GDM1 (cell line): Measurements from ENCODE around the gene MDM2.
"Not testable (repeated sequence)": the region's sequence is repeated elsewhere in the genome, so short reads cannot be mapped to it uniquely, and the experiment has no call there.

Experiments used
- DNase-seq: peaks from one replicate; lab custom pipeline; 2025; lab: John Stamatoyannopoulos, UW

MDM2 gene

DNA sequence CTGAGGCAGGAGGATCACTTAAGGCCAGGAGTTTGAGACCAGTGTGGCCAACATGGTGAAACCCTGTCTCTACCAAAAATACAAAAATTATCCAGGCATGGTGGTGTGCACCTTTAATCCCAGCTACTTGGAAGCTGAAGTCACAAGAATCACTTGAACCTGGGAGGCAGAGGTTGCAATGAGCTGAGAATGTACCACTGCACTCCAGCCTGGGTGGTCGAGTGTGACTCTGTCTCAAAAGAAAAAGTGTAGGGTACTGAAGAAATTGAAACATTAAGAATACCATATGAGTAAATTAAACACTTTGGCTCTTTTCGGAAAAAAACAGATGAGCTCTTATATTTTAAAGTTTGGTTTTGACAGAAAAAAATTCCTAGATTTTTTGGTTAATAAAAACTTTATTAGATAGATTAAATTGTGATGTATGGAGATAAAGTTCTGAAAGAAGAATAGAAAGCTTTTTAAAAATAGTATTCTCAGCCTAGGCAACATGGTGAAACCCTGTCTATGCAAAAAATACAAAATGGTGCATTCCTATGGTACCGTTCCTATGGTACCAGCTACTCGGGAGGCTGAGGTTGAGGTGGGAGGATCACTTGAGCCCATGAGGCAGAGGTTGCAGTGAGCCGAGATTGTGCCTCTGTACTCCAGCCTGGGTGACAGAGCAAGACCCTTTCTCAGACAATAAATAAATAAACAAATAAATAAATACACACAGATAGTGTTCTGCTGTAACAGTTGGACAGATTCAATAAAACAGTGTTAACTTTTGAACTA is 20.1 kb downstream of the MDM2 start:
- DNase-seq: no peak

DNA sequence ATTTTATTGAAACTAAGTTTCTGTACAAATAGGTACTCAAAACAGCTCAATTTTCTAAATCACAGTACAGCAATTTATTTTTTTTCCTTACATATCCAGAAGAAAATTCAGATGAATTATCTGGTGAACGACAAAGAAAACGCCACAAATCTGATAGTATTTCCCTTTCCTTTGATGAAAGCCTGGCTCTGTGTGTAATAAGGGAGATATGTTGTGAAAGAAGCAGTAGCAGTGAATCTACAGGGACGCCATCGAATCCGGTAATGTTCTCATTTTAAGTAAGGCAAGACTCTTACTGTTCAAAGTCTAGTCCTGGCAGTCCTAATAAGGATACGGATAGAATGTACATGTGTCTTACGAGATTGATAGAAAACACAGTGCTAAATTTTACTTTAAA is 20.7 kb downstream of the MDM2 start:
- DNase-seq: no peak

DNA sequence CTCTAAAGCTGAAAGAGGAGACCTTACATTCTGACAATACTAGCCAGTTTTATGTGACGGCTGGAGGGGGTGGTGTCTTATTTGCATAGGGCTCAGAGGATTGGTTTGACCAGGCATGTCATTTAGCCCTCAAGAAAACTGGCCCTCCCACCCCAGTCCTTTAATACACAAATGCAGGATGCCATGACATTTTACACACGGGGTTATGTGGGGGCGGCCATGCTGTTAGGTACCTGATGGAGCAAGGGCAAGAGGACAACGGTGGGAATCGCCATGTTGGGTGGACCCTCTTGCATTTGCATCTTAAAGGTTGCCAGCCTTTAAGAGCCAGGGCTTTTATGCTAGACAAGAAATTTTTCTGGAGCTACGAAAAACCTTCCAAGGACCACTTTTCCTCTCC is 23.3 kb downstream of the MDM2 start:
- no peak for DNase-seq

DNA sequence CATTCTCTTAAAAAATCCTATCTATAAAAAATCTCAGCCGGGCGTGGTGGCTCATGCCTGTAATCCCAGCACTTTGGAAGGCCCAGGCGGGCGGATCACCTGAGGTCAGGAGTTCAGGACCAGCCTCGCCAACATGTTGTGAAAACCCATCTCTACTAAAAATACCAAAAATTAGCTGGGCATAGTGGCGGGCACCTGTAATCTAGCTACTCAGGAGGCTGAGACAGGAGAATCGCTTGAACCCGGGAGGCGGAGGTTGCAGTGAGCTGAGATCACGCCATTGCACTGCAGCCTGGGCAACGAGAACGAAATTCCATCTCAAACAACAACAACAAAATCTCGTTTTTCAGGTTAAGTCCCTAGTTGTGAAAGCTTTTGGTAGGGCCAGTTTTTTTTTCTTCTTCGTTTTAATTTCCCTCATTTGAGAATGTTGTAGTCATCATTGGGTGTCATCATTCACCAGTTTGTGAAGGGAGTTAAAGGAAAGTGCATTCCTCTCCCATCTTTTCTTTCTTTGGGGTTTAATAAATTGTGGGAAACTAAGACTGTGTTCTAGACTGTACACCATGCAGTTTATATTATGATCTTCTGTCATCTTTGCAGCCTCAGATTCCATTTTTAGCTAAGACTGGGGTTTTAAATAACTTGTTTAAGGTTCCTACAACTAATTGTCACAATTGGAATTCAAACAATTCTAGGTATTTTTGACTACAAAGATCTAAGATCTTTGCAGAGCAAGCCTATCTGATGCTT is 23.9 kb downstream of the MDM2 start:
- no peak for DNase-seq

DNA sequence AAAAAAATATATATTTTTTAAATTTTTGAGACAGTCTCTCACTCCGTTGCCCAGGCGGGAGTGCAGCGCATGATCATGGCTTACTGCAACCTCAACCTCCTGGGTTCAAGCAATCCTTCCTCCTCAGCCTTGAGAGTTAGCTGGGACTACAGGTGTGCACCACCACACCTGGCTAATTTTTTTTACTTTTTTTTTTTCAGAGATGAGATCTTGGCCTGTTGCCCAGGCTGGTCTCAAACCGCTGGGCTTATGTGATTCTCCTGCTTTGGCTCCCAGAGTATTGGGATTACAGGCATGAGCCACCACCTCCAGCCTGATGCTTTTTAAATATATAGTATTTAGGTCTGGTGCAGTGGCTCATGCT is 24.5 kb downstream of the MDM2 start:
- no peak for DNase-seq

DNA sequence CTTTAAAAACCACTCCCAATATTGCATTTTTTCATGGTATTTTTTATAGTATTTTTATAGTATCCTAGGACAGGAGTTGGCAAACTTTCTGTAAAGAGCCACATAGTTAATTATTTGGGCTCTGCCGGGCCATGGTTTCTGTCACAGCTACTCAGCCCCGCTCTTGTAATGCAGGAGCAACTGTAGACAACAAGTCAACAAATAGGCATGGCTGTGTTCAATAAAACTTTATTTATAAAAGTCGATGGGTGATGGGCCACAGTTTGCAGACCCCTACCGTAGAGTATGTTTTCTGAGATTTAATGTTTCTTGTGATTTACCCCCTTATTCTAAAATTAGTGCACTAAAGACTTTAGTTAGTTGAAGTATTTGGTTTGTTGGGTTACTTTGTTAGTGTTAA is 25.5 kb downstream of the MDM2 start:
- no peak for DNase-seq

DNA sequence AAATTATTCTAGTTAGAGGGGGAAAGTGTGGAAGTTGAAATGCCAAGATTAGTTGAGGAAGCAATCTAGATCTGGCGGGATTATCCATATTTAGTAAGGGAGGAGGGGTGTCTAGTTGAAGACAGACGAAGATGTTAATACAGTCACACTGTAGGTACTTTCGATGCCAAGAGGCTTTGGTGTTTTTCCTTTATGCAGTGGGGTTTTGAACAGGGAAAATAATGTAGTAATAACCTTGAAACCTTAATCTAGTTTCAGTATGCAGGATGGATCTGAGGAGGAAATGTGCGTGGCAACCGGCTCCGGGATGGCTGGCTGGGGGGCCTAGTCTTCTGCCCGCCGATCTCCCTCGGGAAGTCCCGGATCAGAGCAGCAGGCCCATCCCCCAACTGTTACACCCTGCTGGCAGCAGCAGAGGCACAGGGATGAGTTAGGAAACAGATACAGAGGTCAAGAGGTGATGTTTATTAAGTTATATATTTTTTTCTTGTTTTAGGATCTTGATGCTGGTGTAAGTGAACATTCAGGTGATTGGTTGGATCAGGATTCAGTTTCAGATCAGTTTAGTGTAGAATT is 27.4 kb downstream of the MDM2 start:
- no peak for DNase-seq

DNA sequence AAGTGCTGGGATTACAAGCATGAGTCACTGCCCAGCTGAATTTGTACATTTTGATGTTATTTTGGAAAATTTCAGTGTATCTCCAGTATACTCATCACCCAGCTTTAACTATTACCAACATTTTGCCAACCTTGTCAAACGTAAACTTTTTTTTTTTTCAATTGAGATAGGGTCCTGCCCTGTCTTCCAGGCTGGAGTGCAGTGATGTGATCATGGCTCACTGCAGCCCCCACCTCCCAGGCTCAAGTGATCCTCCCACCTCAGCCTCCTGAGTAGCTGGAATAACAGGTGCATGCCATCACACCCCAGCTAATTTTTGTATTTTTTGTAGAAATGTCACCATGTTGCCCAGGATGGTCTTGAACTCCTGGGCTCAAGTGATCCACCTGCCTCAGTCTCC is 29.2 kb downstream of the MDM2 start:
- no peak for DNase-seq

DNA sequence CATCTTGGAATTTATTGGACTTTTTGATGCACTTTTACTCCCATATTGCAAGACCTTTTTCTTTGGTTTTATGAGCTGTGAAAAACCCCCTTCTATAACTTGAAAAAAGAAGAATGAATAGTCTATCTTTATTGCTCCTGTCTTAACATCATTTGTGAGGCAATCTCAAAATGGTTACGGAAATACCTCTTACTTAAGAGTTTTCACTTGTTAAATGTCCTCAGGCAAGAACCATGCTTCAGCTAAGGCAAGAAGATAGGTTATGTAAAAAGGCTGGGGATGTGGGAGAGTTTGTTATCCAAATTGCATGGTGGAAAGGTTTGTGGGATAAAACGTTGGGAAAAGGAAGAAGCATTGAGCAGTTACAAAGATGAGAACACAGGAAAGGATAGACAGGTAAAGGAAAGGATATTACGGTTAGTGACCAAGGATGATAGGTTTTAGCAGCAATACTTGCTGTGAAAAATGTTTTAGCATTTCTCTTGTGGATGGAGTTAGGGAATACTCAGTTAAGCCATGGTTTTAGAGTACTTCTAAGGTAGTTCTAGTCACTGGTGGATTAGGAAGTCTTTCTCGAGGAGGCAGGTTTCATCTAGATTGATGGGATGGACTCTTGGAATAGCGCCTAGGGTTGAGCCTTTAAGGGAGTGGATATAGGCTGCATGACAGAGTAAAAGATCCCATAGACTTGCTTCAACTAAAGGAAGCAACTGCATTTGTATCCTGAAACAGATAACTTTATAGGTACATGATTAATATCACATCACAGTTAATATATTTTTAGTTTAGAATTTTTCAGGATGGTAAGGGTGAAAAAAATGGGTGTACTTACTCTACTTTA is 30.3 kb downstream of the MDM2 start:
- DNase-seq: no peak

DNA sequence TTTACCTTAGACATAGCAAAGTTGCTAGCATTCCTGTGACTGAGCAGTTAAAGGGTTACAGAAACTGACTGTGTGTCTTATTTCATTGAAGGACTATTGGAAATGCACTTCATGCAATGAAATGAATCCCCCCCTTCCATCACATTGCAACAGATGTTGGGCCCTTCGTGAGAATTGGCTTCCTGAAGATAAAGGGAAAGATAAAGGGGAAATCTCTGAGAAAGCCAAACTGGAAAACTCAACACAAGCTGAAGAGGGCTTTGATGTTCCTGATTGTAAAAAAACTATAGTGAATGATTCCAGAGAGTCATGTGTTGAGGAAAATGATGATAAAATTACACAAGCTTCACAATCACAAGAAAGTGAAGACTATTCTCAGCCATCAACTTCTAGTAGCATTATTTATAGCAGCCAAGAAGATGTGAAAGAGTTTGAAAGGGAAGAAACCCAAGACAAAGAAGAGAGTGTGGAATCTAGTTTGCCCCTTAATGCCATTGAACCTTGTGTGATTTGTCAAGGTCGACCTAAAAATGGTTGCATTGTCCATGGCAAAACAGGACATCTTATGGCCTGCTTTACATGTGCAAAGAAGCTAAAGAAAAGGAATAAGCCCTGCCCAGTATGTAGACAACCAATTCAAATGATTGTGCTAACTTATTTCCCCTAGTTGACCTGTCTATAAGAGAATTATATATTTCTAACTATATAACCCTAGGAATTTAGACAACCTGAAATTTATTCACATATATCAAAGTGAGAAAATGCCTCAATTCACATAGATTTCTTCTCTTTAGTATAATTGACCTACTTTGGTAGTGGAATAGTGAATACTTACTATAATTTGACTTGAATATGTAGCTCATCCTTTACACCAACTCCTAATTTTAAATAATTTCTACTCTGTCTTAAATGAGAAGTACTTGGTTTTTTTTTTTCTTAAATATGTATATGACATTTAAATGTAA is 31.5 kb downstream of the MDM2 start:
- DNase-seq: no peak

DNA sequence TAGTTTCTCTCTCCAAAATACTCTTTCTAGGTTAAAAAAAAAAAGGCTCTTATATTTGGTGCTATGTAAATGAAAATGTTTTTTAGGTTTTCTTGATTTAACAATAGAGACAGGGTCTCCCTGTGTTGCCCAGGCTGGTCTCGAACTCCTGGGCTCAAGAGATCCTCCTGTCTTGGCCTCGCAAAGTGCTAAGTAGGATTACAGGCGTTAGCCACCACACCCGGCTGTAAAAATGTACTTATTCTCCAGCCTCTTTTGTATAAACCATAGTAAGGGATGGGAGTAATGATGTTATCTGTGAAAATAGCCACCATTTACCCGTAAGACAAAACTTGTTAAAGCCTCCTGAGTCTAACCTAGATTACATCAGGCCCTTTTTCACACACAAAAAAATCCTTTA is 33.2 kb downstream of the MDM2 start:
- not testable (repeated sequence) for DNase-seq

DNA sequence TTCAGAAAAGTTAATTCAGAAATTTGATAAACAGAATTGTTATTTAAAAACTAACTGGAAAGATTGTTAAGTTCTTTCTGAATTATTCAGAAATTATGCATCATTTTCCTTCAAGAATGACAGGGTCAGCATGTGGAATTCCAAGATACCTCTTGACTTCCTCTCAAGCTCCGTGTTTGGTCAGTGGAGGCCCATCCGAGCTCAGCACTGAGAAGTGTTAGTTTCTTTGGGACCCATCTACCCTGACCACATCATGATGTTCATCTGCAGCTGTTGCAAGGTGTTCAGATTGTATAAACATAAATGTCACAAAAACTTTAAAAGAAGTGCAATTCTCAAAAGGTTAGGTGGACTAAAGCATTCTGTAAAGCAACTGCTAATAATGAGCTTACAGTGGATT is 33.7 kb downstream of the MDM2 start:
- DNase-seq: no peak

DNA sequence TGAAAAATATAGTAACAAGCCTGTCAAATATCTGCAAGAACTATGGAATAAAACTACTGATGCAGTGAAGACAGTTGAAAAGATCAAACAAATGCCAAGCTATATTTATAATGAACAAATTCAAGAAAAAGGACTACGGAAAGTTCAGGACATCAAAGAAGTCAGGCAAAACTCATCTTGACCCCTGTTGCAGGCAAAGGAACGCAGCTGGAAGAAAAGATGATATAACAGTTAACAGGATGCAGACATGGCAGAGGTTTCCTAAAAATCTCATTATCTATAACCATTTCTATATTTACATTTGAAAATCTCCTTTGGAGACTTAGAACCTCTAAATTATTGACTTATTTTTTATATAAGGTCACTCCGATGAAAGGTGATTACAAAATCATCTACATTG is 34.1 kb downstream of the MDM2 start:
- DNase-seq: no peak

DNA sequence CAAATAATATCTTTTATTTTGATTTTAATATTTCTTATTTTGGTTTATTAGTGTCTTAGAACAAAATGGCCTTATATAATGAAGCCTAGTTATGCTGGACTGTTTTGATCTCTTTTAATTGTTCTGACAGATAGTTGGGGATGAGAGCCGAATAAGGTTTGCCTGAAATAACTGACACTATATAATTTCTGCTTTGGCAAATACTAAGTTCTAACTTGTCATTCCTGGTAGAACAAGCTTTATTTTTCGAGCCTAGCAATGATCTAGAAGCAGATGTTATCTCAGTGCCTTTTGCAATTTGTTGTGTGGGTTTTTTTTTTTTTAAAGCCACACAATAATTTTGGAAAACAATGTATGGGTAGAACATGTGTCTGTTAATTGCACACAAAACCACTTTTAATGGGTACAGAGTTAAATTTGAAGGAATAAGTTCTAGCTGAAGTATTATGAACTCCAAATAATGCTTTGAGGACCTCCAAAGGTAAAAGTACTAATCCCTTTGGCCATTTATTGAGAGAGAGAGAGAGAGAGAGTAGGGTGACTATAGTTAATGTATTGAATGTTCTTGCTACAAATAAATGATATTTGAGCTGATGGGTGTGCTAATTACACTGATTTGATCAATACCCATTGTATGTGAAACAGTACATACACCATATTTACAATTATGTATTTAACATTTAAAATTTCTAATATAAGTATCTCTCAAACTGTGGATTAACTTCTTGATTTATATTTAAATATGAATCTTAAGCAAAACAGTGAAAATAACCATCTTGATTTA is 35.0 kb downstream of the MDM2 start:
- no peak for DNase-seq

DNA sequence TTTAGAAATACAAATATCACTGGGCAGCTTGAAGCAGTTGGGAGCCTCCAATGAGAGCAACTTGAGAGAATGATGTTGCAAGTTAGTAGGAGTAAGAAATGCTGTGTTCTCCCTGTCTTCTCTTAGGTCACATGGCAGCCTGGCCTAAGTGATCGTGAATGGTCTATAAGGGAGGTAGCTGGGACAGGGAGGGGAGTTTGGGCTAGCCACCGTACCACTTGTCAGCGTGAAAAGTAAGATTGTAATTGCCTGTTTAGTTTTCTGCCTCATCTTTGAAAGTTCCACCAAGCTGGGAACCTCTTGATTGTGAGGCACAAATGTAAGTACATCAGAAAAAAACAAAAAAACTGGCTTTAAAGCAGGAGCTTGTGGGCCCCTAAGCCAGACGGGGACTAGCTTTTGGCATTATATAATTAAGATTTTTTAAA is 36.4 kb downstream of the MDM2 start:
- DNase-seq: no peak

DNA sequence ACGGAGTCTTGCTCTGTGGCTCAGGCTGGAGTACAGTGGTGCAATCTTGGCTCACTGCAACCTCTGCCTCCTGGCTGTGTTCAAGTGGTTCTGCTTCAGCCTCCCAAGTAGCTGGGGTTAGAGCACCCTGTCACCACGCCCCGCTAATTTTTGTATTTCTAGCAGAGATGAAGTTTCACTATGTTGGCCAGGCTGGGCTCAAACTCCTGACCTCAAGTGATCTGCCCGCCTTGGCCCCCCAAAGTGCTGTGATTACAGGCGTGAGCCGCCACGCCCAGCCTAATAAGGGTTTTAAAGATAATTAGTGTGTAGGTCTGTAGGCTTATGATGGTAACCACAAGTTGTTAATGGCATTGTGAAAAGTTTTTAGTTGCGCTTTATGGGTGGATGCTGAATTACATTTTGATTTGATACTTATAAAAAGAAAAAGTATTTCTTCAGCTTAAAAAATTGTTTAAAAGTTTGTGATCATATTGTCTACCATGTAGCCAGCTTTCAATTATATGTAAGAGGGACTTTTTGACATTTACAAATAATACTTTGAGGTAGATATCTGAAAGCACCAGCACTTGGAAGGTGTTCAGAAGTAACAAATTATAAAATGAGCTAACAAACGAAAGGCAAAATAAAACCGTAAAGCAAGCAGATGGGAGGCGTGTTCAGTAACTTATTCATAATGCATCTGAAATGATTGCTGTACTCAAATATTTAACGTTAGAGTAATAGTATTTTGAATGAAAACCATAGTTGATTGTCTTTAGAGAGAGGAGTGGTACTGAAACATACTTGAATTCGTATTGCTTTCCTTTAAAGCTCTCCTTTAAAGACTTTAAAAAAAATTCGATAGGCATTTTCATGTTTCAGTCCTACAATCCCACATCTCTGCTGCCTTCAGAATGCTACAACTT is 37.1 kb downstream of the MDM2 start:
- DNase-seq: no peak

DNA sequence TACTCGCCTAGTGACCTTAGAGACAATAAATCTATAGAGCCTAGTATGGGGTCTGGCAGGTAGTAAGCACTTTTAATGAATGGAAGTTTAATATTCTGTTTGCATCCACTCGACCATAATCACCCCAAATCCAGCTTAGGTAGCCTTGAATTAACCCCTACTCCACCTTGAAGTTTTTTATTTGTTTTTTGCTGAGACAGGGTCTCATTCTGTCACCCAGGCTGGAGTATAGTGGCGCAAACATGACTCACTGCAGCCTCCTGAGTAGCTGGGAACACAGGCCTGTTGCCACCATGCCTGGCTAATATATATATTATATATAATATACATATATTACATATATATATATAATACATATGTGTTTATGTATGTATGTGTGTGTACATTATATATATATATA is 38.8 kb downstream of the MDM2 start:
- no peak for DNase-seq

DNA sequence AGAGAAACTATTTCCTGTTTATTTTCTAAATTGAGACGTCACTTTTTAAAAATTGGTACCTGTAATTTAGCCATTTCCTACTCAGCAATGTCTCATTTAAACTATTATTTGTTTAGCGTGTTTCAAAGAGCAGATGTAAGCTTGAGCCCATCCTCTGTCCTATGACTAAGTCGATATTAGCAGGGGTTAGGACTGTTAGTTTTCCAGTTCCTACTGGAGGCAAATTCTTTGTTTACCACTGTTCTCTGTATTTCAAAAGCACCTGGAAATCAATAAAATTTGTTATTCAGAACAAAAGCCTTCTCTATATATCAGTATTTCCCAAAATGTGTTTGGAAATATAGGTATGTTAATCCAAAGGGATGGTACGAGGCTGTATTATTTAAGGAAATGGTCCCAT is 42.4 kb downstream of the MDM2 start:
- DNase-seq: no peak

DNA sequence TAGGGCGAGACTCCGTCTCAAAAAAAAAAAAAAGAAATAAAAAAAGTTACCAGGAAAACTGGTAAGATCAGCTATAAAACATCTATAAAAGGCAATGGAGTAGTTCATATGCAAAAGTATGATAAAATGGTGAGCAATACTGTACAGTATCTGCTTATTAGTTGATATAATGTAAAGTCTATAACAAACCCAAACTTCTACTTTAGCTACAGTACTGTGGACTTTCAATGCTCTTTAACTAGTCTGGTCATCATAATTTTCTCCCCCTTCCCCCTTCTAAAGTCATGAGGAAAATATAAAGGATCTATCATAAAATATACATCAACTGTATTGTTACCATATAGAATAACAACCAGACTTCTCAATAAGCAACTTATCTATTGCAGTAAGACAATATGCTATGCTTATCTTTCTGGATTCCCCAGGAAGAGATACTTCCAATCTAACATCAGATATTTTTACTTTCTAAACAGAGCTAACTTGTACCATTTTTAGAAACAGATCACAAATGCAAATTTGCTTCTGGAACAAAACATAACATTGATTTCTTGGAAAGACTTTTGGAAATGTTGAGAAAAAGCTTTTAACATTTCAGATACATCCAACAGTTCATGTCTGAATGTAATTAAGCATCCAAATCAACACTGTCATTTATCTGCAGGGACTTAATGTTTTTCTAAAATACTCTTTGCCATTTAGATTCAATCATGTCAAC is 43.8 kb downstream of the MDM2 start:
- DNase-seq: no peak
